ENCODE data around the gene ARPC2.

The ARPC2 gene

DNA sequence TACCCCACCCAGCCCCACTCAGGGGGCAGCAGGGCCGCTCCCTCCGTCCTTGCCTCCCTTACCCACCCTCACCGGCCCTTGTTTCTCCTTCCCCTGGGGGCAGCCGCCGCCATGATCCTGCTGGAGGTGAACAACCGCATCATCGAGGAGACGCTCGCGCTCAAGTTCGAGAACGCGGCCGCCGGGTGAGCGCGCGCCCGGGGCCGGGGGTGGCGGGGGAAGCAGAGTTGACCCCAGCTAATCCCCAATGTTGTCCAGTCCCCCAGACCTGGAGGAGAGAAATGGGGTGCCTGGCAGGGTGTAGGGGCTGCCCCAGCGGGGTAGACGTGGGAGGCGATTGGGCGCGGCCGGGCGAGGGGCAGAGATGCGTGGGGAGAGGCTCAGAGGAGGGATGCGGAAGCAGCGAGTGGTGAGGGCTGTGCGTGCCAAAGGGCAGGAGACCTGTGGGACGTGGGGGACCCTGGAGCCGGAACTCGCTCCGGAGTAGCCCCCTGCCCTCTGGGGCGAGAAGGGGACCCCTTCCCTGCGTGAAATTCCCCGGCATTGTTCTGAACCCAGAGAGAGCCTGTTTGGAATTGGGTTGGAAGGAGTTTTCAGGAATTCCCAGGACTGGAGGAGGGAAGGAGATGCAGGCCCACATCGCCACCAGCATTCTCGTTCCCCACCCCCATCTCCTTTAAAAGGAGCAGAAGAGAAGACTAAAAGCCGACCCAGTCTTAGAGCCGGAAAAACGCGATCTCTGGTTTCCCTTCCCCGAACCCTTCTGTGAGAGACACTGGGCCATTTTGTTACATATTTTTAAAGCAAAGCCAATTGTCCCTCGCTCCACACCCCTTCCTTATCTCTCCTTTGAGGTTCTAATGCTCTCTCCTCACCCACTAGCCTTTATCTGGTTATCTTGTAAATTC lies 625 bp downstream of the ARPC2 start:
- peak; percentile 67 to 75 for DNase-seq (ENCODE audit: low read depth in 2 of 2)

DNA sequence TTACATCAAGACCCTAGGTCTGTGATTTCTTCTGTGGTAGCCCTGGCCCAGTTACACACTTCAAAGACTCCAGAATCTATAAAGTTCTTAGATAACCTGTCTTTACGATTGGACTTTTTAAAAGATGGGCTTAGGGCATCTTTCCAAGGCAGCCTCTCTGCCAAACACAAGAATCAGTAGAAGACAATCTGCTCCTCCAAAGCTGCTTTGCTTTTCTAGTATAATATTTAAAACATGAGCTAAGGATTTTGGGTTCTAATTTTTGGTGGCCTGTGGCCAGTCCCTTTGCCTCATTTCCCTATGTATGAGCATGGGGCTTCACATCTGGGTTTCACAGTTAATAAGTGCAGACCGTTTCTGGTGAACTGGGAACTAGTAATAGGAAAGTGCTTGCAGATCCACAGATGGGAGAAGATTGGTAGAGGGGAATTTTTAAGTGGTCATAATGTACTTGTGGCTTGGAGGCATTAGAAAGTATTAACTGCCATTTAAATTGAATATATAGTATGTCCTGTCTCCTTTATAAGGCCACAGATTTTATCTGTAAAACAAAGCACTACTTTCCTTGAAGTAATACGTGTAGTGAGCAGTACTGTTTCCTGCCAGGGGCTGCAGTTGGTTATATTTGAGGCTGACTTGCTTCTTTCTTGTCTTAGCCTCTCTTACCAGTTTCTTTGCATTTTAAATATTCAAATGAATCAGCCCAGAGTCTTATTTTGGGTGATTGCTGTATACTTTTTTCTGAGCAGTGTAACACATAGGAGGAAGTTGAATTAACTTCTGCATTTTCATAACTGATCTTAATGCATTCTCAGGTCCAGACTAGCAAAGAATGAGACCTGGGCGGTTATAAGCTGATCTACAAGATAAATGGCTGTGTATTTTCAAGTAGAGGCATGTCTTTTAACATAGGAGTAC lies 1.5 kb downstream of the ARPC2 start:
- DNase-seq (ENCODE audit: low read depth in 2 of 2) = no peak

DNA sequence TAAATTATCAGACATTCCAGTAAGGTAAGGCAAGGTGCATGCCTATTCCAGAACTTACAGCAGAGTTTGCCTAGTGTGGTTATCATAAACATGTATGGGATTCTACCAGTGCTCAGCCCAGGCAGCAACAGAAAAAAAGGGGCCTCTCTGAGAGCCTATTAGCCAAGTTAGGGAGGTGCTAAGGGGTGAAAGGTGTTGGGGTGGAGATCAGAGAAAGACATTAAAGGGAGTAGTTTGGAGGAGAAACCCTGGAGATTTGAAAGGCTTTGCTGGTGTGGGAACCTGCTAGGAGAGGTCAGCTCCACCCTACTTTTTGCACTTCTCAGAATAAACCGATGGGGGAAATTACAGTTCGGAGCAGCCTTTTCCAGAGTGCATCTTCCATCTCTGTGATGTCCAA lies 2.9 kb downstream of the ARPC2 start:
- DNase-seq (ENCODE audit: low read depth in 2 of 2) = no peak

DNA sequence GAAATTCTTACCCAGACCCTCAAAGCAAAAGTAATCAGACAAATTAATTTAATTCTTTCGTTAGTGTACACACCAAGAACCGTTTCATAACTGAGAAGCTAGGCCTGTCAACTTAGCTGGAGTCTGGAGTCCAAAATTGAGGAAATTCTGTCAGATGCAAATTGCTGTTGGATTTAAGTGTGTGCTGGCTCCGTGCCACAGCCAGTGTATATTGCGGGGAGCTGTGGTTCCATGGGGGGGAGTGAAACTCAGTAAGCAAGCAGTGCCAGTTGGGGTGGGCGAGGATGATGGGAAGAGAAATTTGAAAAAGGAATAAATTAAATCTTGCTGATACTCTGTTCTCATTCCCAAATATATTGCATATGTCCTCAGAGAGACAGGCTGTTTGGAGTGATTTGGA lies 4.0 kb downstream of the ARPC2 start:
- no peak for DNase-seq (ENCODE audit: low read depth in 2 of 2)

DNA sequence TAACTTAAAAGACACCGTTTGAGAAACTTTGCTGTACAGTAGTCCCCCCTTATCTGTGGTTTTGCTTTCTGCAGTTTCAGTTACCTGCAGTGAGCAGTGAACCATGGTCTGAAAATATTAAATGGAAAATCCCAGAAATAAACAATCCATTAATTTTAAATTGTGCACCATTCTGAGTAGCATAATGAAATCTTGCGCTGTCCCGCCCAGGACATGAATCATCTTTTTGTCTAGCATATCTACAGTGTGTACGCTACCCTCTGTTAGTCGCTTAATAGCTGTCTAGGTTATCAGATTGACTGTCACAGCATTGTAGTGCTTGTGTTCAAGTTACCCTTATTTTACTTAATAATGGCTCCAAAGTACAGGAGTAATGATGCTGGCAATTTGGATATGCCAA lies 6.1 kb downstream of the ARPC2 start:
- no peak for DNase-seq (ENCODE audit: low read depth in 2 of 2)

DNA sequence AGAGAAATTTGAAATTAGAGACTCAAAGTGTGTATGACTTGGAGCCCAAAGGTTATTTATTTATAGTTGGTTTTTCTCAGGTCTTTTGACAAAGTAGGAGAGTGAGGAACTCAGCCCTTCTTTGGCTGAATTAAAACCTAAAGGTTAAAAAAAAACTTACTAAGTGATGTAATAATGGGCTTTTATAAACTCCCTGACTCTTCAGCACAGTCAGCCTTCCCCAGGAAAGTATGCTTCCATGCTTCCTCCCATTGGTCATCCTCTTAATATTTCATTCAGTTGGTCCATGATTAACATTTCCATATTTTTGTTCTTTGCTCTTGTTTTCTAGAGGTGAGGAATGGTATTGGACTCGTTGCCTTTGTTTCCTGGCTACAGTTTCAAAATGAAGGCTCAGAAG lies 7.2 kb downstream of the ARPC2 start:
- DNase-seq (ENCODE audit: low read depth in 2 of 2) = no peak

DNA sequence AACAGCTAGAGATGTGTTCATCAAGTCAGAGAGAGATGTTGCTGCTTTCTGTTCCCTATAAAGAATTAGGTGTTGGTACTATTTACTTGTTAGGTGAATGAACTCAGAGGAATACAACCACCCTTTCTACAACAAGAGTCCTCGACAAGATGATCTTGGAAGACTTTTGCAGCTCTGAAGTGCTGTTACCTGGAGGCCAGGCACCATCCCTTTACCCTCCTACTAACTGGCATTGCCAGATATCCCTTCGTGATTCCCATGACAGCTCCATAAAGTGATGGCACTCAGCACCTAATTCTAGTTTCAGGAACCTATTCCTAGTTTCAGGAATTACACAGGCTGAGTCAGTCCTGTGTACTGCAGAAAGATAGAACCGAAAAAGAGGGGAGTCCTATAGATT lies 9.9 kb downstream of the ARPC2 start:
- DNase-seq (ENCODE audit: low read depth in 2 of 2) = no peak

DNA sequence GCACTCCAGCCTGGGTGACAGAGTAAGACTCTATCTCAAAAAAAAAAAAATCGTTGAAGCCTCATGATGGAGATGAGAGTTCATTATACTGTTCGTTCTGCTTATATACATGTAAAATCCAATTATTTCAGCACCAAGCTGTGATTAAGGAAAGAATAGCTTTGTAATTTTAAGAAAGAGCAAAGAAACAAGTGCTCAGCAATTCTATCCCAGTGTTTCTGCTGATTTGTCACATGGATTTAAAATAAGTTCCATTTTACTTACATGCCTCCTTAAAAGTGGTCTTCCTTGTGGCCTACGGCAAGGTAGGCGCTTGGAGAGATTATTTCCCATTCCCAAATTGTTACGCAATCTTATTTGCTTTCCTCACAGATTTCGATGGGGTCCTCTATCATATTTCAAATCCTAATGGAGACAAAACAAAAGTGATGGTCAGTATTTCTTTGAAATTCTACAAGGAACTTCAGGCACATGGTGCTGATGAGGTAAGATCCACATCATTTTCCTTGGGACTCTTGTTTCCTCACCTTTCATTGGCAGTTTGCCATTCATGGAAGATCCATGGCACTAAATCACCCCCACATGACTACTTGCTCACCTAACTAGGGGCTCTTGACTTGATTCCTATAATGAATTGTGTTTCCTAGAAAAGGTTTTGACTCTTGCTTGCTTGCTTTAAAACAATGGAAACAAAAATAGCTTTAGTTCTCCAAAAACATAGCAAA lies 11.5 kb downstream of the ARPC2 start:
- DNase-seq (ENCODE audit: low read depth in 2 of 2) = no peak

DNA sequence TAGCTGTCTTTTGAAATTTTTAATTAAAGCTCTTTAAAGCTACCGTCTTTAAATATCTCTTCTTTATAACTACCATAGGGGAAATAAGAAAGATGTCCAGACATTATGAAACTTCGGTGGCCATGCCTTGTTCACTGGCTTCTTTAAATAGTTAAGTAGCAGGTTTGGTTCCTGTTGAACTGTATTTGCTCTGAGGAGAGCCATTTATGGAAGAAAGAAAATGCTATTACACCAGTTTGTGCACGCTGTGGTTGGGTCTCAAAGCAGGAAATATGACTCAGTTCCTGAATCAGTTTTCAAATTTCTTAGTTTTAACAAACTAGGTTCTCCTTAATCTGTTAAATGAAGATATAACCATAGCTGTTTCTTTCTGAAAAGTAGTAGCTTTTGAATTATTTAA lies 12.2 kb downstream of the ARPC2 start:
- DNase-seq (ENCODE audit: low read depth in 2 of 2) = no peak

DNA sequence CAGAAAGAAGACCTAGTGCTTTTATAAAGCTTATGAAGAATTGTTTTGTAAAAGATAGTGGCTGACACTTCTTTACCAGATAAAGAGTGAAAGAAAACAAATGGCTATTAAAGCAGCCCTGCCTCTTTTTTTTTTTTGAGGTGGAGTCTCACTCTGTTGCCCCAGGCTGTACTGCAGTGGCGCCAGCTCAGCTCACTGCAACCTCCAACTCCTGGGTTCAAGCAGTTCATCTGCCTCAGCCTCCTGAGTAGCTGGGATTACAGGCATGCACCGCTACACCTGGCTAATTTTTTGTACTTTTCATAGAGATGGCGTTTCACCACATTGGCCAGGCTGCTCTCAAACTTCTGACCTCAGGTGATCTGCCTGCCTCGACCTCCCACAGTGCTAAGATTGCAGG lies 12.9 kb downstream of the ARPC2 start:
- no peak for DNase-seq (ENCODE audit: low read depth in 2 of 2)

DNA sequence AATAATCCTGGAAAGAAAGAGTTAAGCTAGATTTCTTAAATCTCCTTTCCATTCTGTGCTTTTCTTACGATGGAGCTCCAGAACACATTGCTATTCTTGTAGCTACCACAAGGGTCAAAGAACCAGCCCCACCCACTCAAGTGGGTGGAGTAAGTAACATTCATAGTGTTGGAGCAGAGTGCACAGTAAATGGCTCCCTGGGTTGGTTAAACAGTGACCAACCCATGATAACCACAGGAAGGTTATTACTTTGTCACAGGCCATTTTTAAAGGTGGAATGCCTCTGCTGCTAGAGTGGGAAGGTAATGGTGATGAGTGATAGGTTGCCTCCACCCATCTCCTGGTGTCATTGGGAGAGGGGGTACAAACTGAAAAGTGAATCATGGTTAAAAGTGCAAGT lies 13.9 kb downstream of the ARPC2 start:
- DNase-seq (ENCODE audit: low read depth in 2 of 2) = no peak

DNA sequence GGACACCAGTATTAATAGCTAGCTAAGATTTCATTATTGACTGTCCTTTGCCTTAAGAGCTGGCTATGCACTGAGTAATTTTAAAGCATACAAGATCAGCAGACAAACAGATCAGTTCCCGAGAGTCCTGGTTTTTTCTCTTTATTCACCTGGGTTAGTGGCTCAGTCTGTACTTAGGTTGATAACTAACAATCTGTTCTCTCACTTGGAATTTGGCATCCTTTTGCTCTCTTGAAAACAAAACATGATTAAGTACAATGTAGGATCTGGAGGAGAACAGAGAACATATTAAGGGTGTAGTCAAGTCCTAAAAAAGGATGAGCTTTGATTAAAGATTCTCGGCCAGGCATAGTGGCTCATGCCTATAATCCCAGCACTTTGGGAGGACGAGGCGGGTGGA lies 16.6 kb downstream of the ARPC2 start:
- no peak for DNase-seq (ENCODE audit: low read depth in 2 of 2)

DNA sequence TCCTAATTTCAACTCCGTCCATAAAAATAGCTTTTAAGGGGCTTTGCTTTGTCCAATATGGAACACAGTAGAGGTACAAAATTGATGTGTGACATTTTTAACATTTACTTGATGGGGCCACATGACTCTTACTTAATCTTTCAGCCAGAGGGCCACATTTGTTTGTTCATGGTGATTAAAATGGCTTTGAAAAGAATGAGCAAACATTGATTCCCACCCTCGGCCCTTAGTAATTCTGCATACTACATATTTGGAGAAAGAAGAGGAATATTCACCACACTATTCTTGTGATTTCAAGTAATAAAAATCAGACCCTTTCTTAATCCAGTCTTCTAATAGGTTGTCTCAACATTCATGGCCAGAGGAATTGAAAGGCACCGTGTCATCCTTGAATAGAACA lies 17.5 kb downstream of the ARPC2 start:
- no peak for DNase-seq (ENCODE audit: low read depth in 2 of 2)

DNA sequence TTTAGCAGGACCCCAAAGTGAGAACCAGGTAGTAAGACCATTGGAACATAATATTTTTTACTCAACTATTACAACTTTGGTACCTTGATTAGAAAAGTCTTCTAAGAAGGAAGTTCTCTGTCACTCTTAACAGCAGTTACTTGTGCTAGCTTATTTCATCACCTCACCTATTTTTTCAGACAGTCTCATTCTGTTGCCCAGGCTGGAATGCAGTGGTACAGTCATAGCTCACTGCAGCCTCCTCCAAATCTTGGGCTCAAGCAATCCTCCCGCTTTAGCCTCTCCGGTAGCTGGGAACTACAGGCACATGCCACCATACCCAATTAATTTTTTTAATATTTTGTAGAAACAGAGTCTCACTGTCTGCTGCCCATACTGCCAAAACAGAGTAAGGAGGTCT lies 18.0 kb downstream of the ARPC2 start:
- DNase-seq (ENCODE audit: low read depth in 2 of 2) = no peak

DNA sequence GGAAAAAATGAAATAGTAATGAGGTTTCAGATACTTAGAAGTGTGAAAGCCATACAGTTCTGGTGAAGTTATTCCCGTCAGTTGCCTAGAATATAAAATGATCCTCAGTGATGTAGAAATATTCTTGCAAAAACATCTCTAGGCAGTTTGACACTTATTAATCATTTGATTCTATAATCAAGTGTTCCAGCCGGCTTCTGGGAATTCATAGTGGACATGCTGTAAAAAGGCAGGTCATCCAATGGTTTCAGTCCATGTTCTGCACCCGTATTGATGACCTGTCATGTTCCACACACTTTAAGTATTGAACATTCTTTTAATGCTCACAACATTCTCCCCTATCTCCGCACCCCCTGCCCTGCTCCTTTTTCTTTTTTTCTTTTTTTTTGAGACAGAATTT lies 19.8 kb downstream of the ARPC2 start:
- DNase-seq (ENCODE audit: low read depth in 2 of 2) = no peak

DNA sequence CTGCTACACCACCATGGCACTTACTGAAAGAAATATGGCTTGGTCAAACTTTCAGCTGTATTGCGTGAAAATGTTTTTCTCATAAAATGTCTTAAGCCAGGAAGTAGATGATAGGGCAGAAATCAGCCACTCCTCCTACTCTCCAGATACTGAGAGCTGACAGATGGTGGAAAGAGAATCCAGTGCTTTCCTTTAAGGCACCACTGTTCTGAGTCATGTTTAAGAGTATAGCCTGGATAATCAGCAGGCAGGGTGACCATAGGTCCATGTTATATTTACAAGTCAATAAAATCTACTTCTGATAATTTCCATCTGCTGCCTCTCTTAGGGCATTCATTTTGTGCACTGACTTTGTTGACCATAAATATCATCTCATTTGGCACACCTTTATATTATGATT lies 21.9 kb downstream of the ARPC2 start:
- DNase-seq (ENCODE audit: low read depth in 2 of 2) = no peak

DNA sequence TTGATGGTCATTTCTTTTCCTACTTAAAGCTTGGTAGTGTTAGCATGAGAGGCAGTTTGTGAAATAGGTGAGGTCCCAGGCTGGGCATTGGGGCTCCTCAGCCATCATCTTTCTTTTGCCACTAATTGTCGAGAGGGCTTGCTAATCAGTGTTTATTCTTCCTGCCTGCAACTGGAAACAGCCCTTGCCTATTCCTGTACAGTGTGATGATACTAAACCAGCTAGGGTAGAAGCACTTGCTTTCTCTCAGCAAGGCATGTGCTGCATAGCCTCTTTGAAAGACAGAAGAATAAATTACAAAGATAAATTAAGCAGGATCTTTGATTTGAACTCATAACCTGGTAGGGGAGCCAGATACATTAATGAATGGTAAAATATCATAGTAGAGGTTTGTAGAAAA lies 27.2 kb downstream of the ARPC2 start:
- DNase-seq (ENCODE audit: low read depth in 2 of 2) = no peak

DNA sequence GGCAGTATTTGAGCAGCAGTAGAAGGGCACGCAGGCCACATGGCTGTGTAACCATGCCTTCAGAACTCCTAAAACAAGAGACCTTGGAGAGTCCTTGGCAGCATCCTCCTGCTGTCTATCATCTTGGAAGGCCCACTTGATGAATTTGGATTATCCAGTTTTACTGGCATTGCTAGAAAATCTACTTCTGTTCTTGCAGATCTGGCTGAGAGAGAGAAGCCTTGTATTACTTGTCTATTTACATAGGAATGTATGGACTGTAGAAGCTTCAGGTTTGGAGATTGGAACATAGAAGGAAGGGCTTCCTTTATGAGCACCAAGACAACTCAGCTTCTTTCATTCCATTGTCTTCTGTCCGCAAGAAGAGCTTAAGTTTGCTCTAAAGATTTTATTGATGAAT lies 27.7 kb downstream of the ARPC2 start:
- DNase-seq (ENCODE audit: low read depth in 2 of 2) = no peak

DNA sequence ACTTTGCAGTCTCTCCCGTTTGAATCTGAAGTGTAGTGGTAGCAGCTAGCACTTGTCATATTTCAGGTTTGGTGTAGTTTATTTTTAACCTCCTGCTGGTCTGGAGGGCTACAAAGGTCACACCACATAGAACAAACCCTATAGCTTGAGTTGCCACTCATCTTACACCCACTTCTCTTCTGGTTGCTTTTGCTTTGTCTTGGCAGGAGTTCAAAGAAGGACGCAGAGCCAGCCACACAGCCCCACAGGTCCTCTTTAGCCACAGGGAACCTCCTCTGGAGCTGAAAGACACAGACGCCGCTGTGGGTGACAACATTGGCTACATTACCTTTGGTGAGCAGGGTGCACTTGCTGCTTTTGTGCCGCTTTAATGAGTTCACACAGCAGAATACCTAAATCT lies 28.2 kb downstream of the ARPC2 start:
- DNase-seq (ENCODE audit: low read depth in 2 of 2) = no peak

DNA sequence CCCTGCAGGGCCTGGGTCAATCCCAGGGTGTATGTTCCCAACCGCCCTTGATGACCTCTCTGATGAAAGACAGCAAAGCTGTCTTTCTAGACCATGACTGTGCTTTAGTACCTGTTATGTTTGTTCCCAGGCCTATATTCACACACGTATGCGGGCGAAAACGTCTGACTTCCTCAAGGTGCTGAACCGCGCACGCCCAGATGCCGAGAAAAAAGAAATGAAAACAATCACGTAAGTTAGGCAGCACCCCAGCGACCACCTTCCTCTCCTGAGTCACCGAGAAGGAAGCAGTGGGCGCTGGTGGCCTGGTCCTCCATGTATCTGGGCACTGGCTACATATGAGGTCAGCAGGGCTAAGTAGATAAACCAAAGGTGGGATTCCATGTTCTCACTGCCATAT lies 32.7 kb downstream of the ARPC2 start:
- no peak for DNase-seq (ENCODE audit: low read depth in 2 of 2)

DNA sequence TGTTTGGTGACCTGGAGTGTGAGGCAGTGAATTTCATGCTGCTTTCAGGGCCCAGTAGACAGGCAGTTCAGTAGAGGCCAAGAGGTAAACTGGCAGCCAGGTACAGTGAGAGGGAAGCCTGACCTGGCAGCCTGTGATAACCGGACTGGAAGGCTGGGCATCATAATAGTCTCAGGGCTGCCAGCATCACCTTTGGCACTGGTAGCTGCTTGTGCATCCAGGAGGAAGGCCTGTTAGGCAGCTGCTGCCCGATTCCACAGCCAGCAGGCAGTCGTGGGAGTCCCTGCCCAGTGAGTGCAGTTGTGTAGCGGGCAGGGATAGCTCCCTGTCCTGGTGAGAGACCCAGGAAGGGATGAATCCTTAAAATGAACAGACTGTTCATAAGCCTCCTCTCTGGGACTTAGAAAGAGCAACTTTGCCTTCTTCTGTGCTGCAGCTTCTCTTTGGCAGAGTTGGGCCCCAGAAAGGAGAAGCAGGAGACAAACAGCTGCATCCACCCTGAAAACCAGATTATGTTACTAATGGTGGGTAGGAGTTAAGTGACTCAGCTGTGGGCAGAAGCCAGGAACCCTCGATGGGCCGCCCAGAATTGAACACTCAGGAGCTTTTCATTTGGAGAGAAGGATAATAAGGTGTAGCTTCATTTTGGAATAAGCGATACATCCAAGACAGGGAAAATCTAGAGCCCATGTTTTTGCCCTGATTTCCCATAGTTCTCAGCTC lies 35.7 kb downstream of the ARPC2 start:
- DNase-seq (ENCODE audit: low read depth in 2 of 2) = no peak

DNA sequence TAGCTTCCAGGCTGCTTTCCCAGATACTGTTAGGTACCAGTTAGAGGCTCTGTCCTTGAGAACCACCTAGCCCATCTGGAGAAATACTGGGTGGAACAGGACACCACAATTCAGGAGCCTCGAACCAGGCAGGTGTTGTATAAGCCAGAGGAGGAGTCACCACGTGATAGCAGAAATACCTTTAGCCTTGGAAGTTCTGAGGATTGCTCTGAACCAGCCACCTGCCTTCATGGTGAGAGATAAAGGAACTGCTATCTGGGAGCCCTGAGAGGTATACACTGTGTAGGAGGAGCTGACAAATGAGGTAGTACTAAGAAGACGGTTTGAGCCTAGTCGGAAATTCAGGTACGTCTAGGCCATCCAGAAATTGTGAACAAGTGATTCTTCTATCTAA lies 36.2 kb downstream of the ARPC2 start:
- DNase-seq (ENCODE audit: low read depth in 2 of 2) = no peak

All from stimulated activated CD8-positive, alpha-beta memory T cell treated with anti-CD3 and anti-CD28 coated beads, Interleukin-15, amount 100 ng/mL, for 4 hours (primary cell).